ENCODE results near the gene ZDHHC9. TPM values are rescaled to one million over a fixed set of nuclear protein-coding genes. Genes with fewer than 3 reads are reported as not detected.

The ZDHHC9 gene
- total RNA-seq, 1 donor from 2014 or later: 4.2 TPM

DNA sequence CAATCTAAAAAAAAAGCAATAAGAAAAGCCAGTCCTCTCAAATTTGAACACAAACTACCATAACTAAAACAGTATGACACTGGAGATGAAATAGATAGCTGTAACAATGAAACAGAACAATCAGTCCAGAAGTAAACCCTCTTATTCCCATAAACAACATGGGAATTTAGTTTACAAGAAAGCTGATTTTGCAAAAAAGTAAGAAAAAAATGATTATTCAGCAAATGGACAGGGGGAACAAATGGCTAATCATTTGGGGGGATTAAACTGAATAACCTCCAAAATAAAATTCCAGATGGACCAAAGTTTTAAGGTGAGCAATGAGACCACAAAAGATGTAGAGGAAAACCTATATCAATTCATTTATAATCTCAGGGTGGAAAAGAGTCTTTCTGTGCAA lies 80.0 kb downstream of the ZDHHC9 start:
- intact Hi-C loops (cut with micrococcal nuclease): no loop called here
- H3K9me3 Mint-ChIP-seq: no peaks in the 10 kb centered on the region
- H3K4me3 Mint-ChIP-seq: no peak overlapping the region
- H3K27ac Mint-ChIP-seq: no peak overlapping the region
- no peak for DNase-seq
- H3K36me3 Mint-ChIP-seq (ENCODE audit: low read depth): no peaks in the 10 kb centered on the region
- ChIA-PET POLR2A (interaction anchor here (0.6 to 1.2 kb wide), 4 partner anchors 9 to 13 kb away, joined by 4 to 9 read pairs (median 4); no protein-coding TSS in a partner anchor), CTCF (no interaction called here)
- peaks cover 43% of the 10 kb centered on the region for H3K4me1 Mint-ChIP-seq
- TF ChIP-seq, protein P1, sequence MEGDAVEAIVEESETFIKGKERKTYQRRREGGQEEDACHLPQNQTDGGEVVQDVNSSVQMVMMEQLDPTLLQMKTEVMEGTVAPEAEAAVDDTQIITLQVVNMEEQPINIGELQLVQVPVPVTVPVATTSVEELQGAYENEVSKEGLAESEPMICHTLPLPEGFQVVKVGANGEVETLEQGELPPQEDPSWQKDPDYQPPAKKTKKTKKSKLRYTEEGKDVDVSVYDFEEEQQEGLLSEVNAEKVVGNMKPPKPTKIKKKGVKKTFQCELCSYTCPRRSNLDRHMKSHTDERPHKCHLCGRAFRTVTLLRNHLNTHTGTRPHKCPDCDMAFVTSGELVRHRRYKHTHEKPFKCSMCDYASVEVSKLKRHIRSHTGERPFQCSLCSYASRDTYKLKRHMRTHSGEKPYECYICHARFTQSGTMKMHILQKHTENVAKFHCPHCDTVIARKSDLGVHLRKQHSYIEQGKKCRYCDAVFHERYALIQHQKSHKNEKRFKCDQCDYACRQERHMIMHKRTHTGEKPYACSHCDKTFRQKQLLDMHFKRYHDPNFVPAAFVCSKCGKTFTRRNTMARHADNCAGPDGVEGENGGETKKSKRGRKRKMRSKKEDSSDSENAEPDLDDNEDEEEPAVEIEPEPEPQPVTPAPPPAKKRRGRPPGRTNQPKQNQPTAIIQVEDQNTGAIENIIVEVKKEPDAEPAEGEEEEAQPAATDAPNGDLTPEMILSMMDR (IDR thresholded peaks at IDR 0.05): no peak
- ATAC-seq (ENCODE audit: low read depth): no peak
- no peaks in the 10 kb centered on the region for H3K27me3 Mint-ChIP-seq

DNA sequence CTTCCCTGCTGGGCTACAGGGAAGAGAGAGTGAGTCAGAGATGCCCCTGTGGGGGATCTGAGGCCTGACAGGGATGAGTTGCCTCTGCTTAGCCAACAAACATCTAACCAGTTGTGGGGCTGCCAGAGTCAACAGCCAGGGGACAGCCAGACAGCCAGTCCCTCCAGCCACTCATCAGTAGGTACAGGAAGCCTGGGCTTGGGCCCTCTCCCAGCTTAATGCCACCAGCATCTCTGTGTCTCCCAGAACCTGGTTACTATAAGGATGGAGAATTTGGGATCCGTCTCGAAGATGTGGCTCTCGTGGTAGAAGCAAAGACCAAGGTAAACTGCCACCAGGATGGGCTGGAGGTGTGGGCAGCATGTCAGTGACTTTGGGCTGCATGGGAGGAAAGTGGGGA lies 81.2 kb downstream of the ZDHHC9 start:
- DNase-seq (no peak), ATAC-seq (ENCODE audit: low read depth) (no peak)
- Mint-ChIP-seq H3K4me1 (peaks cover 42% of the 10 kb centered on the region), H3K27ac (no peak overlapping the region), H3K36me3 (ENCODE audit: low read depth) (no peaks in the 10 kb centered on the region), H3K9me3 (no peaks in the 10 kb centered on the region), H3K27me3 (no peaks in the 10 kb centered on the region), H3K4me3 (no peak overlapping the region)
- intact Hi-C loops (cut with micrococcal nuclease): no loop called here
- ChIA-PET POLR2A (interaction anchor here (1.1 kb wide), 2 partner anchors 10 to 18 kb away, joined by 3 to 4 read pairs; no protein-coding TSS in a partner anchor), CTCF (no interaction called here)
- TF ChIP-seq, protein P1 (IDR thresholded peaks at IDR 0.05): no peak

GRCh38 chrX:129761596-129761995 lies 82.1 kb downstream of the ZDHHC9 start:
- POLR2A ChIA-PET: interaction anchor here (0.6 to 1.1 kb wide), 2 partner anchors 11 to 13 kb away, joined by 4 to 7 read pairs; no protein-coding TSS in a partner anchor
- Mint-ChIP-seq H3K4me1 (peaks cover 47% of the 10 kb centered on the region), H3K27ac (no peak overlapping the region), H3K27me3 (no peaks in the 10 kb centered on the region), H3K36me3 (ENCODE audit: low read depth) (no peaks in the 10 kb centered on the region), H3K9me3 (no peaks in the 10 kb centered on the region), H3K4me3 (no peak overlapping the region)
- ATAC-seq (ENCODE audit: low read depth) (no peak), DNase-seq (no peak)
- TF ChIP-seq, protein P1 (IDR thresholded peaks at IDR 0.05): no peak
- CTCF ChIA-PET: no interaction called here
- intact Hi-C loops (cut with micrococcal nuclease): no loop called here

DNA sequence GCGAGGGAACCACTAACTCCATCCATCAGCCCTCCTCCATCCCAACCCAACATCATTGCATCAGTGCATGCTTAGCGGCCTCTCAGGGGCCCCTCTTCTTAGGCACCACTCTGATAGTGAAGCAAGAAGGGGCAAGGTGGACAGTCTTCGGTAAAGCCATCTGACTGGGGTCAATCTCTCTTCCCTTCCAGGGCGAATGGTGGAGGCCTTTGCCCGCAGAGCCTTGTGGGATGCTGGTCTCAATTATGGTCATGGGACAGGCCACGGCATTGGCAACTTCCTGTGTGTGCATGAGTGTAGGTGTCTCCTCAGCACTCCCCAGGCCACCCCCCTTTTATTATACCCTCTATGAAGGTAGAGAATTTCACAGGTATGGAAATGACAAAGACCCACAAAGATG lies 82.7 kb downstream of the ZDHHC9 start:
- Mint-ChIP-seq H3K4me3 (no peak overlapping the region), H3K9me3 (no peaks in the 10 kb centered on the region), H3K27me3 (no peaks in the 10 kb centered on the region), H3K4me1 (peaks cover 53% of the 10 kb centered on the region), H3K27ac (no peak overlapping the region), H3K36me3 (ENCODE audit: low read depth) (no peaks in the 10 kb centered on the region)
- ATAC-seq (ENCODE audit: low read depth): no peak
- no peak for DNase-seq
- ChIA-PET CTCF (interaction anchor here (2.2 kb wide), 1 partner anchor 63 kb away, joined by 8 read pairs; no protein-coding TSS in a partner anchor), POLR2A (interaction anchor here (11.1 kb wide), 1 partner anchor 14 kb away, joined by 261 read pairs; the partner anchor contains the start of gene SASH3)
- intact Hi-C loops (cut with micrococcal nuclease): no loop called here
- TF ChIP-seq, protein P1 (IDR thresholded peaks at IDR 0.05): no peak

DNA sequence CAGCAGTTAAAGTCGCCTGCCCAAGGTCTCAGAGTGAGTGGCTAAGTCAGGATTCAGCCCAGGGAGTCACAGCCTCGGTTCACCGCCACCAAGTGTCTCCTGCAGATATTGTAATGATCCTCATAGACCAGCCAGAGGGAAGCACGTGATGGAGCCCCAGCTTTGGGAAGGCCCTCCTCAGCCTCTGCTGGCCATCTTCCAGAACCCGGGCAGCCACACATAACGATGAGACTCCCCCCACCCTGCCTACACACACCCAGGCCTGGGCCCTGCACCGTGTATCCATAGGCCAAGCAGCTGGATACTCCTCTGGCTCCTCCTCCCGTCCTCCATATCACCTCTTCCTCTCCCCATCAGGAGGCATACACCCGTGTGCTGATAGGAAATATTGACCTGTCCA lies 83.5 kb downstream of the ZDHHC9 start:
- no peak for DNase-seq
- intact Hi-C loops (cut with micrococcal nuclease): no loop called here

More for the DNA sequence above, 83.5 kb downstream of the ZDHHC9 start:
- CTCF ChIA-PET: interaction anchor here (1.5 to 2.2 kb wide), 3 partner anchors 9 to 63 kb away, joined by 8 to 10 read pairs (median 8); partner anchors contain the start of gene SASH3
- no peak overlapping the region for H3K4me3 Mint-ChIP-seq
- no peaks in the 10 kb centered on the region for H3K27me3 Mint-ChIP-seq
- peak overlapping the region; percentile 85 for H3K27ac Mint-ChIP-seq
- no peaks in the 10 kb centered on the region for H3K9me3 Mint-ChIP-seq
- ATAC-seq (ENCODE audit: low read depth): no peak
- TF ChIP-seq, protein P1 (IDR thresholded peaks at IDR 0.05): no peak
- H3K36me3 Mint-ChIP-seq (ENCODE audit: low read depth): no peaks in the 10 kb centered on the region
- H3K4me1 Mint-ChIP-seq: peaks cover 57% of the 10 kb centered on the region
- POLR2A ChIA-PET: interaction anchor here (1.2 to 11.1 kb wide), 2 partner anchors 15 to 23 kb away, joined by 3 to 261 read pairs; partner anchors contain the start of gene SASH3

Data from activated B cell treated with CpG ODN at 0.5 μM for 24 hours (primary cell).